ENCODE measurements around the gene SBK3. TPM values are rescaled to one million over a fixed set of nuclear protein-coding genes. Genes with fewer than 3 reads are reported as not detected.

Gene SBK3
- total RNA-seq, 1 experiment from 2014 or later, result 0.57 TPM

GRCh38 chr19:55495646-55496349 lies 49.5 kb downstream of the SBK3 start:
- H3K27ac Mint-ChIP-seq (ENCODE audit: unreplicated experiment), result no peak overlapping the region
- intact Hi-C loops (cut with micrococcal nuclease; ENCODE audit: unreplicated experiment), result no loop called here

GRCh38 chr19:55494172-55494761 lies 51.1 kb downstream of the SBK3 start:
- CTCF ChIA-PET, result no interaction called here
- intact Hi-C loops (cut with micrococcal nuclease; ENCODE audit: unreplicated experiment), result no loop called here
- no peak for TF ChIP-seq CTCF (IDR thresholded peaks at IDR 0.05; ENCODE audit: unreplicated experiment)
- Mint-ChIP-seq H3K9me3 (ENCODE audit: low read depth, unreplicated experiment) (no peaks in the 10 kb centered on the region), H3K27ac (ENCODE audit: unreplicated experiment) (no peak overlapping the region), H3K36me3 (ENCODE audit: insufficient read depth, unreplicated experiment) (peaks cover 5% of the 10 kb centered on the region), H3K4me3 (ENCODE audit: low read depth, unreplicated experiment) (no peak overlapping the region), H3K4me1 (ENCODE audit: low read depth, unreplicated experiment) (no peaks in the 10 kb centered on the region), H3K27me3 (ENCODE audit: unreplicated experiment) (peaks cover 88% of the 10 kb centered on the region)
- DNase-seq, result no peak
- BruUV-seq (replicated peaks), result no TSS peak

More at GRCh38 chr19:55495646-55496349, 49.5 kb downstream of the SBK3 start:
- Mint-ChIP-seq H3K4me1 (ENCODE audit: low read depth, unreplicated experiment) (no peaks in the 10 kb centered on the region), H3K27me3 (ENCODE audit: unreplicated experiment) (peaks cover 91% of the 10 kb centered on the region), H3K4me3 (ENCODE audit: low read depth, unreplicated experiment) (no peak overlapping the region), H3K36me3 (ENCODE audit: insufficient read depth, unreplicated experiment) (peaks cover 5% of the 10 kb centered on the region), H3K9me3 (ENCODE audit: low read depth, unreplicated experiment) (no peaks in the 10 kb centered on the region)
- BruUV-seq (replicated peaks), result no TSS peak
- CTCF ChIA-PET, result interaction anchor here (0.5 to 1.2 kb wide), 3 partner anchors 8 to 138 kb away, joined by 3 to 4 read pairs (median 4); no protein-coding TSS in a partner anchor
- no peak for TF ChIP-seq CTCF (IDR thresholded peaks at IDR 0.05; ENCODE audit: unreplicated experiment)
- DNase-seq, result no peak

GRCh38 chr19:55493645-55494171 lies 51.6 kb downstream of the SBK3 start:
- H3K4me3 Mint-ChIP-seq (ENCODE audit: low read depth, unreplicated experiment), result no peak overlapping the region
- H3K27ac Mint-ChIP-seq (ENCODE audit: unreplicated experiment), result no peak overlapping the region

GRCh38 chr19:55493052-55493644 lies 52.2 kb downstream of the SBK3 start:
- CTCF ChIA-PET, result no interaction called here
- no peak overlapping the region for H3K27ac Mint-ChIP-seq (ENCODE audit: unreplicated experiment)
- no peaks in the 10 kb centered on the region for H3K4me1 Mint-ChIP-seq (ENCODE audit: low read depth, unreplicated experiment)
- H3K36me3 Mint-ChIP-seq (ENCODE audit: insufficient read depth, unreplicated experiment), result peaks cover 11% of the 10 kb centered on the region
- peaks cover 78% of the 10 kb centered on the region for H3K27me3 Mint-ChIP-seq (ENCODE audit: unreplicated experiment)
- no peaks in the 10 kb centered on the region for H3K9me3 Mint-ChIP-seq (ENCODE audit: low read depth, unreplicated experiment)
- intact Hi-C loops (cut with micrococcal nuclease; ENCODE audit: unreplicated experiment), result no loop called here
- DNase-seq, result no peak
- no TSS peak for BruUV-seq (replicated peaks)
- no peak for TF ChIP-seq CTCF (IDR thresholded peaks at IDR 0.05; ENCODE audit: unreplicated experiment)
- no peak overlapping the region for H3K4me3 Mint-ChIP-seq (ENCODE audit: low read depth, unreplicated experiment)

More at GRCh38 chr19:55493645-55494171, 51.6 kb downstream of the SBK3 start:
- peaks cover 6% of the 10 kb centered on the region for H3K36me3 Mint-ChIP-seq (ENCODE audit: insufficient read depth, unreplicated experiment)
- no peak for TF ChIP-seq CTCF (IDR thresholded peaks at IDR 0.05; ENCODE audit: unreplicated experiment)
- no TSS peak for BruUV-seq (replicated peaks)
- DNase-seq, result no peak
- CTCF ChIA-PET, result no interaction called here
- H3K9me3 Mint-ChIP-seq (ENCODE audit: low read depth, unreplicated experiment), result no peaks in the 10 kb centered on the region
- intact Hi-C loops (cut with micrococcal nuclease; ENCODE audit: unreplicated experiment), result no loop called here
- no peaks in the 10 kb centered on the region for H3K4me1 Mint-ChIP-seq (ENCODE audit: low read depth, unreplicated experiment)
- peaks cover 82% of the 10 kb centered on the region for H3K27me3 Mint-ChIP-seq (ENCODE audit: unreplicated experiment)

Measured in Calu3 (cell line).